Stomach (tissue), 4 donors: ENCODE results near the gene EML2.

Source experiments
- CTCF ChIP-seq, 7 experiments: fragments of 450-650 bp in 4 of 7; fragments of 200-600 bp in 3 of 7; sonication (generic) in 3 of 7; IDR thresholded peaks; one replicate each; pipeline ENCODE4 v1.5.1; 2016 to 2019; ENCODE audit warnings: antibody characterized with exemption in 7 of 7, control low read depth in 2 of 7, mild to moderate bottlenecking in 1 of 7
- EP300 ChIP-seq: sonication (generic); formaldehyde crosslinking; IDR thresholded peaks from one replicate; pipeline ENCODE4 v1.6.1; 2017; ENCODE audit warnings: antibody characterized with exemption

- TF ChIP-seq CTCF (IDR thresholded peaks at IDR 0.05) (no peak), EP300 (no peak)
Observed at GRCh38 chr19:45668342-45668871, 29.2 kb upstream of the EML2 start.
